Liver (tissue), 9 donors: ENCODE results near the gene GAGE1. TPM values are rescaled to one million over a fixed set of nuclear protein-coding genes. Genes with fewer than 3 reads are reported as not detected.

Source experiments
- DNase-seq: peaks from one replicate; pipeline ENCODE4 v3.0.0-alpha.2; 2017; ENCODE audit warnings: low spot score
- H3K27ac ChIP-seq, 2 donors: one replicate each; pipeline ENCODE4 v1.7.0; 2013; ENCODE audit warnings: inconsistent platforms in 2 of 2, low read length in 2 of 2, control low read depth in 1 of 2, low read depth in 1 of 2, mild to moderate bottlenecking in 1 of 2
- H3K27me3 ChIP-seq, 4 donors: one replicate each; pipeline versions ENCODE4 v1.6.1 to v1.7.0; 2013; ENCODE audit warnings: low read length in 3 of 4, inconsistent platforms in 1 of 4, mild to moderate bottlenecking in 1 of 4, moderate library complexity in 1 of 4; ENCODE audit not compliant: control insufficient read depth in 4 of 4, insufficient read depth in 4 of 4
- H3K36me3 ChIP-seq, 4 donors: one replicate each; pipeline versions ENCODE4 v1.6.1 to v1.7.0; 2013; ENCODE audit warnings: low read length in 3 of 4, mild to moderate bottlenecking in 3 of 4, low read depth in 1 of 4, moderate library complexity in 1 of 4; ENCODE audit not compliant: control insufficient read depth in 4 of 4, insufficient read depth in 3 of 4
- H3K4me1 ChIP-seq, 4 donors: one replicate each; pipeline versions ENCODE4 v1.6.1 to v1.7.0; 2013; ENCODE audit warnings: low read length in 3 of 4, mild to moderate bottlenecking in 3 of 4, moderate library complexity in 1 of 4; ENCODE audit not compliant: control insufficient read depth in 4 of 4, insufficient read depth in 4 of 4
- H3K4me3 ChIP-seq, 3 donors: one replicate each; pipeline versions ENCODE4 v1.6.1 to v1.7.0; 2013; ENCODE audit warnings: low read length in 3 of 3, control low read depth in 1 of 3, low read depth in 1 of 3, mild to moderate bottlenecking in 1 of 3
- H3K9ac ChIP-seq, 2 donors: one replicate each; pipeline ENCODE4 v1.7.0; 2013; ENCODE audit warnings: low read length in 2 of 2, mild to moderate bottlenecking in 2 of 2, moderate library complexity in 2 of 2, control low read depth in 1 of 2, low read depth in 1 of 2
- H3K9me3 ChIP-seq, 4 donors: one replicate each; pipeline versions ENCODE4 v1.6.1 to v1.7.0; 2013; ENCODE audit warnings: low read length in 3 of 4; ENCODE audit not compliant: control insufficient read depth in 4 of 4
- CTCF ChIP-seq: fragments of 150-350 bp; IDR thresholded peaks from 2 replicates; pipeline ENCODE4 v1.5.1; 2017; ENCODE audit warnings: improper control_type of control experiment, low read depth, low read length; ENCODE audit not compliant: missing input control
- EGR1 ChIP-seq, 2 donors: IDR thresholded peaks; 2 replicates each; pipeline ENCODE4 v1.6.1; 2016 to 2018; ENCODE audit warnings: antibody characterized with exemption in 2 of 2, low read depth in 2 of 2
- FOXA1 ChIP-seq: IDR thresholded peaks from 2 replicates; pipeline ENCODE4 v1.6.1; 2016; ENCODE audit warnings: antibody characterized with exemption
- FOXA2 ChIP-seq: IDR thresholded peaks from 2 replicates; pipeline ENCODE4 v1.6.1; 2016; ENCODE audit warnings: antibody characterized with exemption
- GABPA ChIP-seq, 2 donors: IDR thresholded peaks in 1 of 2; conservative IDR thresholded peaks in 1 of 2; 2 replicates each; pipeline ENCODE4 v1.6.1; 2016; ENCODE audit warnings: antibody characterized with exemption in 2 of 2, mild to moderate bottlenecking in 1 of 2, moderate library complexity in 1 of 2
- HNF4A ChIP-seq, 2 donors: conservative IDR thresholded peaks; 2 replicates each; pipeline ENCODE4 v1.6.1; 2016; ENCODE audit warnings: antibody characterized with exemption in 2 of 2, mild to moderate bottlenecking in 2 of 2
- HNF4G ChIP-seq: IDR thresholded peaks from 2 replicates; pipeline ENCODE4 v1.6.1; 2016; ENCODE audit warnings: antibody characterized with exemption
- JUND ChIP-seq, 2 donors: IDR thresholded peaks; 2 replicates each; pipeline ENCODE4 v1.6.1; 2016; ENCODE audit warnings: antibody characterized with exemption in 2 of 2
- NR2F2 ChIP-seq: IDR thresholded peaks from 2 replicates; pipeline ENCODE4 v1.6.1; 2016; ENCODE audit warnings: antibody characterized with exemption
- RAD21 ChIP-seq, 2 donors: IDR thresholded peaks; 2 replicates each; pipeline ENCODE4 v1.6.1; 2016; ENCODE audit warnings: antibody characterized with exemption in 2 of 2, mild to moderate bottlenecking in 2 of 2
- REST ChIP-seq: IDR thresholded peaks from 2 replicates; pipeline ENCODE4 v1.6.1; 2016; ENCODE audit warnings: antibody characterized with exemption, mild to moderate bottlenecking
- RXRA ChIP-seq, 2 donors: IDR thresholded peaks; 2 replicates each; pipeline ENCODE4 v1.6.1; 2017 to 2018; ENCODE audit warnings: antibody characterized with exemption in 2 of 2, mild to moderate bottlenecking in 1 of 2
- SP1 ChIP-seq: IDR thresholded peaks from 2 replicates; pipeline ENCODE4 v1.6.1; 2018; ENCODE audit warnings: antibody characterized with exemption, mild to moderate bottlenecking
- TAF1 ChIP-seq: conservative IDR thresholded peaks from 2 replicates; pipeline ENCODE4 v1.6.1; 2016; ENCODE audit warnings: antibody characterized with exemption, mild to moderate bottlenecking
- YY1 ChIP-seq: IDR thresholded peaks from 2 replicates; pipeline ENCODE4 v1.6.1; 2016; ENCODE audit warnings: antibody characterized with exemption, mild to moderate bottlenecking
- WGBS: extraction: QIAGEN DNeasy Blood & Tissue Kit; methylation state at CpG from one replicate; pipeline ENCODE4 v1.1.7; 2013; 5-methylcytosine and 5-hydroxymethylcytosine counted together
- polyA plus RNA-seq, 2 donors: library from polyadenylated mRNA; stranded (reverse) in 1 of 2; unstranded in 1 of 2; fragments of 200-250 nt in 1 of 2; fragments of >200 nt in 1 of 2; fragmentation: Nextera tagmentation in 1 of 2; extraction: Ambion mirVana in 1 of 2; gene quantifications; one replicate each; pipeline versions ENCODE4 v1.2.1 to v1.2.3, GENCODE V29; 2013 to 2015
- total RNA-seq, 2 donors: library from RNA; depleted of rRNA; stranded (reverse); fragments of >200 nt; gene quantifications; one replicate each; pipeline ENCODE4 v1.2.3, GENCODE V29; 2014
- TF ChIP-seq, protein P1 (sequence below): IDR thresholded peaks from 2 replicates; pipeline ENCODE4 v1.6.1; 2016; ENCODE audit warnings: antibody characterized with exemption
- TF ChIP-seq, protein P2 (sequence below): IDR thresholded peaks from 2 replicates; pipeline ENCODE4 v1.6.1; 2016; ENCODE audit warnings: antibody characterized with exemption
- donor health status: healthy.
- donor health status: healthy.
- donor health status: healthy.
- donor health status: healthy.
- donor health status: healthy.

Gene GAGE1
- total and polyA plus RNA-seq, 4 donors, result not detected

- Histone ChIP-seq H3K9me3 (no peaks in the 10 kb centered on the region), H3K4me1 (no peaks in the 10 kb centered on the region), H3K36me3 (no peaks in the 10 kb centered on the region), H3K27ac (no peak overlapping the region), H3K9ac (no peak overlapping the region), H3K4me3 (no peak overlapping the region), H3K27me3 (peaks cover 0 to 4% (median 0%) of the 10 kb centered on the region in 4 donors)
- TF ChIP-seq SP1 (no peak), TAF1 (no peak), RXRA (IDR thresholded peaks at IDR 0.05) (no peak), HNF4G (no peak), CTCF (no peak), NR2F2 (no peak), JUND (IDR thresholded peaks at IDR 0.05) (no peak), GABPA (IDR thresholded peaks at IDR 0.05 in 1 of 2, conservative IDR thresholded peaks at IDR 0.05 in 1 of 2) (no peak), EGR1 (IDR thresholded peaks at IDR 0.05; ENCODE audit: low read depth in 2 of 2) (no peak), FOXA2 (no peak)
- WGBS, result 80% methylated on average over 2 of the region's 2 CpGs
- no peak for DNase-seq
Measured at GRCh38 chrX:49618574-49618973, 19.8 kb downstream of the GAGE1 start.

DNA sequence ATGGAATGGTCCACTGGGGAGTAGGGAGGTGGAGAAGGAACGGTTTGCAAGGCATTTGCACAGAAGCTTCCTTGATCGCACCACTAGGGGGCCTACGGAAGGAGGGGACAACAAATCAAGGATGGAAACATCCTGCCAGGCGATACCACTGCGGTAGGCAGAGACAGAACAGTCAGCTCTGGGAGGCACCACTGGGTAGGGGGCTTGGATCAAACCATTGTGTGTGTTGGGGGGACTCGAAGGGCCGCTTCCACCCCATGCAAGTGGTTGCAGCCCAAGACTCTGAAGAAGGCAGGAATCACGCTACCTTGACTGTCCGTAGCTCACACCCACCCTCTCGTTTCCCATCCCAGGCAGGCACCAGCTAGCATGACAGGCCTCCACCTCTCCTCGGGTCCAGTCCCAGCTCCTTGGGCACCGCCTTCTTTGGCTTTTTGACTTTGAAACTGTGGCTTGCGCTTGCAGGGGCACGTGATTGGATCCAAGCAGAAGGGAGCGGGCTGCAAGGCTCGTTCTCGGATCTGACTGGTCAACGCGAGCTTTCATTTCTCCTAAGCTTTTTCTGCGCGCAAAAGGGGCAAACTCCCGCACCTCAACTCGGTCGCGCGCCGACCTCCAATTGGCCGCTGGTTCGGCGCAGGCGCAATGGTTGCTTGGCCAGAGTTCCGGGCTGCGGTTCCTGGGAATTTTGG, 28.4 kb downstream of the GAGE1 start:
- peaks cover 0 to 2% (median 0%) of the 10 kb centered on the region in 4 donors for H3K9me3 ChIP-seq
- DNase-seq, result no peak
- 62% methylated on average over 33 of the region's 33 CpGs for WGBS
- no peaks in the 10 kb centered on the region for H3K27me3 ChIP-seq
- H3K27ac ChIP-seq, result no peak overlapping the region
- H3K36me3 ChIP-seq, result no peaks in the 10 kb centered on the region
- TF ChIP-seq FOXA1, result no peak
- TF ChIP-seq RAD21 (IDR thresholded peaks at IDR 0.05), result peak in 1 of 2 donors; percentile 27
- no peak overlapping the region for H3K9ac ChIP-seq
- no peaks in the 10 kb centered on the region for H3K4me1 ChIP-seq
- H3K4me3 ChIP-seq, result no peak overlapping the region

- Histone ChIP-seq H3K27ac (no peak overlapping the region), H3K9ac (no peak overlapping the region), H3K4me3 (no peak overlapping the region), H3K36me3 (no peaks in the 10 kb centered on the region), H3K9me3 (no peaks in the 10 kb centered on the region), H3K4me1 (no peaks in the 10 kb centered on the region), H3K27me3 (peaks cover 0 to 2% (median 0%) of the 10 kb centered on the region in 4 donors)
- DNase-seq, result no peak
- WGBS, result 82% methylated on average over 8 of the region's 8 CpGs
- TF ChIP-seq REST (no peak), YY1 (no peak), HNF4G (no peak), FOXA2 (no peak), EGR1 (IDR thresholded peaks at IDR 0.05; ENCODE audit: low read depth in 2 of 2) (no peak), FOXA1 (no peak), TAF1 (no peak), HNF4A (conservative IDR thresholded peaks at IDR 0.05) (no peak), CTCF (no peak), RAD21 (IDR thresholded peaks at IDR 0.05) (no peak), NR2F2 (no peak)
- TF ChIP-seq, protein P1, sequence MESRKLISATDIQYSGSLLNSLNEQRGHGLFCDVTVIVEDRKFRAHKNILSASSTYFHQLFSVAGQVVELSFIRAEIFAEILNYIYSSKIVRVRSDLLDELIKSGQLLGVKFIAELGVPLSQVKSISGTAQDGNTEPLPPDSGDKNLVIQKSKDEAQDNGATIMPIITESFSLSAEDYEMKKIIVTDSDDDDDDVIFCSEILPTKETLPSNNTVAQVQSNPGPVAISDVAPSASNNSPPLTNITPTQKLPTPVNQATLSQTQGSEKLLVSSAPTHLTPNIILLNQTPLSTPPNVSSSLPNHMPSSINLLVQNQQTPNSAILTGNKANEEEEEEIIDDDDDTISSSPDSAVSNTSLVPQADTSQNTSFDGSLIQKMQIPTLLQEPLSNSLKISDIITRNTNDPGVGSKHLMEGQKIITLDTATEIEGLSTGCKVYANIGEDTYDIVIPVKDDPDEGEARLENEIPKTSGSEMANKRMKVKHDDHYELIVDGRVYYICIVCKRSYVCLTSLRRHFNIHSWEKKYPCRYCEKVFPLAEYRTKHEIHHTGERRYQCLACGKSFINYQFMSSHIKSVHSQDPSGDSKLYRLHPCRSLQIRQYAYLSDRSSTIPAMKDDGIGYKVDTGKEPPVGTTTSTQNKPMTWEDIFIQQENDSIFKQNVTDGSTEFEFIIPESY, result no peak
- TF ChIP-seq, protein P2, sequence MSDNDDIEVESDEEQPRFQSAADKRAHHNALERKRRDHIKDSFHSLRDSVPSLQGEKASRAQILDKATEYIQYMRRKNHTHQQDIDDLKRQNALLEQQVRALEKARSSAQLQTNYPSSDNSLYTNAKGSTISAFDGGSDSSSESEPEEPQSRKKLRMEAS, result no peak
Measured at GRCh38 chrX:49644991-49645637, 46.3 kb downstream of the GAGE1 start.
